Stomach (tissue), 9 donors: ENCODE measurements around the gene UBE3D. TPM values are rescaled to one million over a fixed set of nuclear protein-coding genes. Genes with fewer than 3 reads are reported as not detected.

Experiments used
- DNase-seq, 2 donors: peaks; one replicate each; pipeline versions ENCODE4 v3.0.0 to v3.0.0-alpha.2; 2013 to 2019
- H3K27ac ChIP-seq, 5 donors: fragments of 200-600 bp in 4 of 5; sonication (generic) in 4 of 5; one replicate each; pipeline ENCODE4 v1.5.1; 2013 to 2019; ENCODE audit warnings: mild to moderate bottlenecking in 1 of 5, moderate library complexity in 1 of 5
- H3K27me3 ChIP-seq, 3 donors: fragments of 200-600 bp; sonication (generic); one replicate each; pipeline ENCODE4 v1.5.1; 2017 to 2019; ENCODE audit warnings: mixed run types in 1 of 3
- H3K36me3 ChIP-seq, 4 donors: fragments of 200-600 bp; sonication (generic); 1 replicate in 3 of 4; 2 replicates in 1 of 4; pipeline ENCODE4 v1.5.1; 2016 to 2019
- H3K4me1 ChIP-seq, 4 donors: fragments of 200-600 bp; sonication (generic); one replicate each; pipeline ENCODE4 v1.5.1; 2016 to 2019
- H3K4me3 ChIP-seq, 4 donors: fragments of 200-600 bp; sonication (generic) in 3 of 4; one replicate each; pipeline ENCODE4 v1.5.1; 2016 to 2019; ENCODE audit warnings: mild to moderate bottlenecking in 1 of 4
- H3K9me3 ChIP-seq, 4 donors: fragments of 200-600 bp; sonication (generic); one replicate each; pipeline ENCODE4 v1.5.1; 2016 to 2019
- CTCF ChIP-seq, 7 experiments: fragments of 450-650 bp in 4 of 7; fragments of 200-600 bp in 3 of 7; sonication (generic) in 3 of 7; IDR thresholded peaks; one replicate each; pipeline ENCODE4 v1.5.1; 2016 to 2019; ENCODE audit warnings: antibody characterized with exemption in 7 of 7, control low read depth in 2 of 7, mild to moderate bottlenecking in 1 of 7
- EP300 ChIP-seq: sonication (generic); formaldehyde crosslinking; IDR thresholded peaks from one replicate; pipeline ENCODE4 v1.6.1; 2017; ENCODE audit warnings: antibody characterized with exemption
- POLR2A ChIP-seq, 4 donors: fragments of 450-650 bp; IDR thresholded peaks; one replicate each; pipeline ENCODE4 v1.6.1; 2016; ENCODE audit warnings: antibody characterized with exemption in 4 of 4, control low read depth in 2 of 4, mild to moderate bottlenecking in 1 of 4, moderate library complexity in 1 of 4
- POLR2AphosphoS5 ChIP-seq, 3 donors: sonication (generic); formaldehyde crosslinking; IDR thresholded peaks; one replicate each; pipeline ENCODE4 v1.6.1; 2016; ENCODE audit warnings: antibody characterized with exemption in 3 of 3
- WGBS, 5 donors: extraction: QIAGEN DNeasy Blood & Tissue Kit in 3 of 5; methylation state at CpG; one replicate each; pipeline versions ENCODE4 v1.1.5 to v1.1.7; 2013 to 2018; 5-methylcytosine and 5-hydroxymethylcytosine counted together
- intact Hi-C: fragments of 100-400 bp; cut with DNase I; formaldehyde crosslinking; loops from one replicate; pipeline ENCODE4 v1.15.1; 2023; ENCODE audit warnings: low total_unique reads
- polyA plus RNA-seq, 3 donors: library from polyadenylated mRNA; stranded (reverse); fragments of 200-250 nt; gene quantifications; one replicate each; pipeline ENCODE4 v1.2.3, GENCODE V29; 2013
- total RNA-seq, 5 donors: library from RNA; depleted of rRNA; stranded (reverse); fragments of >200 nt; gene quantifications; one replicate each; pipeline versions ENCODE4 v1.1.0 to v1.2.3, GENCODE V29; 2014 to 2016
- donor health status: healthy with polysubstance abuse.
- donor health status: Bipolar disorder and iron deficiency.
- donor health status: healthy.

UBE3D gene
- total and polyA plus RNA-seq, 8 donors, result 1.5 to 33.3 (median 11.8) TPM

DNA sequence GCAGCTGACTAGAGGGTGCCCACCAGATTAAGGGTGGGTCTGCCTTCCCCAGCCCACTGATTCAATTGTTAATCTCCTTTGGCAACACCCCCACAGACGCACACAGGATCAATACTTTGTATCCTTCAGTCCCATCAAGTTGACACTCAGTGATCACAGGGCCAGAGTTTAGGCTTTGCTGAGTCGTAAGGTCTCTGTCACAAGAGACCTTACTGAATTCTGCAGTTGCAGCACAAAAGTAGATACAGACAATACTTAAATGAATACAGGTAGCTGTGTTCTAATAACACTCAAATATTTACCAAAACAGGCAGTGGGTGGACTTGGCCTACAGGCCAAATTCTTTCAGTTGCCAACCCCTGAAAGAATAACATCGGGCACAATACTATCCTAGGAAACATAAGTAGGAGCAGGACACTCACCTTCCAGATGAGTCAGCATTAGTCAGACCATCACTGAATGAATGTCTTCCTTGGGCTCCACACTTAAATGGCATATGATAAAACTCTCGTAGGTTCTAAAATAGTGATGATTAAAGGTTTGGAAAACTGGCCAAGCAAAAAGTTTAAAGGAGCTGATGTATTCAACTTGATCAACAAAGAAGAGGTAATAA lies 190.0 kb downstream of the UBE3D start:
- Histone ChIP-seq H3K27ac (no peak overlapping the region), H3K9me3 (no peaks in the 10 kb centered on the region), H3K27me3 (no peaks in the 10 kb centered on the region), H3K4me3 (no peak overlapping the region), H3K4me1 (no peaks in the 10 kb centered on the region), H3K36me3 (no peaks in the 10 kb centered on the region)
- no peak for DNase-seq
- intact Hi-C loops, result no loop called here
- TF ChIP-seq EP300, result no peak
- no peak for TF ChIP-seq POLR2AphosphoS5 (IDR thresholded peaks at IDR 0.05)
- no peak for TF ChIP-seq CTCF (IDR thresholded peaks at IDR 0.05)
- TF ChIP-seq POLR2A (IDR thresholded peaks at IDR 0.05), result no peak
- WGBS, 5 donors, result 81 to 87% (median 85%) methylated on average over 4 of the region's 4 CpGs

GRCh38 chr6:82874867-82875266 lies 190.8 kb downstream of the UBE3D start:
- Histone ChIP-seq H3K27me3 (no peaks in the 10 kb centered on the region), H3K27ac (no peak overlapping the region), H3K9me3 (no peaks in the 10 kb centered on the region), H3K4me3 (no peak overlapping the region), H3K36me3 (no peaks in the 10 kb centered on the region), H3K4me1 (no peaks in the 10 kb centered on the region)
- intact Hi-C loops, result no loop called here
- TF ChIP-seq POLR2AphosphoS5 (IDR thresholded peaks at IDR 0.05) (no peak), CTCF (IDR thresholded peaks at IDR 0.05) (no peak), POLR2A (IDR thresholded peaks at IDR 0.05) (no peak), EP300 (no peak)
- DNase-seq, result no peak
- 62 to 78% (median 69%) methylated on average over 3 of the region's 3 CpGs for WGBS, 5 donors

- peak in 1 of 2 donors; percentile 7 for DNase-seq
- 41 to 91% (median 53%) methylated on average over 1 of the region's 1 CpG for WGBS, 5 donors
- Histone ChIP-seq H3K4me3 (no peak overlapping the region), H3K27me3 (no peaks in the 10 kb centered on the region), H3K36me3 (no peaks in the 10 kb centered on the region), H3K27ac (no peak overlapping the region), H3K4me1 (no peaks in the 10 kb centered on the region), H3K9me3 (no peaks in the 10 kb centered on the region)
- intact Hi-C loops, result no loop called here
- TF ChIP-seq POLR2A (IDR thresholded peaks at IDR 0.05) (no peak), POLR2AphosphoS5 (IDR thresholded peaks at IDR 0.05) (no peak), EP300 (no peak), CTCF (IDR thresholded peaks at IDR 0.05) (no peak)
Observed at GRCh38 chr6:82872185-82872584, 193.5 kb downstream of the UBE3D start.

DNA sequence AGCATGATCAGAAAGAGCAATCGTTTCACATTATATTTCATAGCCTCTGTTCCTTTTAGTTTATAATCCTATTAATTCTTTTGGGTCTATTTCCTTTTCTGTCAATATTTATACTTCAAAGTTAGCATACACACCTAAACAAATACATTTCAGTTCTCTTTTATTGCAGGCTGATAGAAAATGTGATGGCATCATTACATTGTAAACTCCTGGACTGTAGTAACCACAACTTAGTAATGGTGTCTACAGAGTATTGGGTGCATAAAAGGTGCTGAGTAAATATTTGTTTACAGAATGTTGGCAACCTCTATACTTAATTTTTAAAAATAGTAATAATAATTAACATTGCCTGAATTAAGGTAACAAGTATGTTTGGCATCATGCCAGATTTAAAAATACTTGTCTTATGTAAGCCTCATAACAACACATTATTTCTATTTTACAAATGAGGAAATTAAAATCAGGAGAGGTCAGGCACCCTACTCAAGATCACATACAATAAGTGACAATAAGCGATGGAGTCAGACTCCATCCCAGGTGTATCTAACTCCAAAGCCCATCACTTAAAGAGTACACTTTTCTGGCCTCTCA lies 195.0 kb downstream of the UBE3D start:
- H3K27ac ChIP-seq, result no peak overlapping the region
- intact Hi-C loops, result no loop called here
- H3K36me3 ChIP-seq, result no peaks in the 10 kb centered on the region
- H3K9me3 ChIP-seq, result no peaks in the 10 kb centered on the region
- no peaks in the 10 kb centered on the region for H3K4me1 ChIP-seq
- DNase-seq, result no peak
- no peak overlapping the region for H3K4me3 ChIP-seq
- 63 to 69% (median 65%) methylated on average over 2 of the region's 2 CpGs for WGBS, 5 donors
- no peaks in the 10 kb centered on the region for H3K27me3 ChIP-seq
- no peak for TF ChIP-seq POLR2A (IDR thresholded peaks at IDR 0.05)
- no peak for TF ChIP-seq CTCF (IDR thresholded peaks at IDR 0.05)
- no peak for TF ChIP-seq EP300
- no peak for TF ChIP-seq POLR2AphosphoS5 (IDR thresholded peaks at IDR 0.05)
